HG03095 (cell line): ENCODE data around the gene KCNA2.

Source experiments
- ATAC-seq: cut with Tn5 transposase; IDR thresholded peaks from one replicate; pipeline ENCODE4 v1.9.1; 2021; ENCODE audit warnings: moderate library complexity; ENCODE audit not compliant: unreplicated experiment

Gene KCNA2

DNA sequence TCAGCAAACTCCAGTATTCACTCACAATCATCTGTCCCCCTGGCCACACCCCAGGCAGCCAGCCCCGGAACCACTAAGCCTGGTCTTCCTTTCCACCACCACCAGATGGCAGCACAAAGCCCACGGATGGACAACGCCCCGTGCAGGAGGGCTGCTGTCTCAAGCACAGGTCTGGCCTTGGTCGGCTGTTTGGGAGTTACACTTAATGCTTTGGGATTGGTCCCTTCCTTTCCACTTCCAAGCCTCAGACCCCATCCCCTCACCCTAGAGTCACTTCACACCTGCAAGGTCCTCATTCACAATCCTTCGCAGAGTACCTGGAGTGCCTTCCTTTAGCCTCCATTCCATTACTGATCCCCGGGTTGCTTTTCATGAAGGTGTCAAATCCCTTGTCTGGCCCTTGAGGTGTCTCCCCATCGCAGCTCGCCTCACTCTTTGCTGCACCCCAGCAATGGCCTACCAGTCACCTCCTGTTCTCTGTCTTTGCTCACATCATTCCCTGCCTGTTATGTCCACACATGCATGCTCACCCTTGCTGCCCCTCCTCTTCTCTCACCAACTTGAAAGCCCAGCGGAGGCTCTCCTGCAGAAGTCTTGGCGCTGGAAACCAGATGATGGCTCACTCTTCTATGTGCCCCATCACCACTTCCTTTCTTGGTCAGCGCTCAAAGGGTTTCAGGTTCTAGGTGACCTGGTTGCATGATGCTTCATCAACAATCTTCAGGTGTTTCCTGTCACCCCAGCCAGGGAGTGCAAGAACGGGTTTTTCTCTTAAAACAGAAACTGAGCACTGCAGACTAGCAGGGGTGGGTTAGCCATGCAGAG lies 24.9 kb upstream of the KCNA2 start:
- peak; percentile 52 for ATAC-seq

DNA sequence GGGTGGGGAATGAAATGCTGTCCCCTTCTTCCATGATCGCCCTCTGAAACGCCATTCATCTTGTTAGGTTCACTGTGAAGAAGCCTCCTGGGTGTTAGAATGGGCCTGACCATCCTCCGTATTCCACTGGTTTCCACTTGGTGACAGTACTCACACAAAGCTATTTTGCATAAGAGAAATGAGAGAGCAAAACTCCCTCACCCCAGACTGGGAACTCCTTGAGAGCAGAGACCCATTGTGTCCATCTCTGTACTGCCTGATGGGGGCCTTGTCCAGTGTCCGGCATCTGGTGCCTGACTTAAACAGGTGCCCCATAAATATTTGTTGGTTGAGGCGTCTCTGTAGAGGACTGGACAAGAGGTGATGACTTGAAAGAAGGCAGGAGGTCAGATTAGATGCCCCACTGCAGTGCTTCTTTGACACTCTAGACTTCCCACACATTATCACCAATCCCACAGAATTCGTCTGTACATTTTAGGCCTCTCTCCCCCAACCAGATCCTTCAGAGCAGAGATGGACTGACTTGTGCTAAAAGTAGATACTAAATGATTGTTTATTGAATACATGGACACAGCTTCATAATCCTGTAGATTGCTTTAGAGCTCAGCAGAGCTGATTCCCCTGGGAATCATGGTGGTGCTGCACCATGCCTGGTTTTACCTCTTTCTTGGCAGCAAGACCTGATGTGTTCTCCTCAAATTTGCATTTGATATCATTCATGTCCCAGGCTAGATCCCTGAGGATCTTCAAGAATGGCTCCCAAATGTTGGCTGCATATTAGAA lies 22.4 kb upstream of the KCNA2 start:
- no peak for ATAC-seq

DNA sequence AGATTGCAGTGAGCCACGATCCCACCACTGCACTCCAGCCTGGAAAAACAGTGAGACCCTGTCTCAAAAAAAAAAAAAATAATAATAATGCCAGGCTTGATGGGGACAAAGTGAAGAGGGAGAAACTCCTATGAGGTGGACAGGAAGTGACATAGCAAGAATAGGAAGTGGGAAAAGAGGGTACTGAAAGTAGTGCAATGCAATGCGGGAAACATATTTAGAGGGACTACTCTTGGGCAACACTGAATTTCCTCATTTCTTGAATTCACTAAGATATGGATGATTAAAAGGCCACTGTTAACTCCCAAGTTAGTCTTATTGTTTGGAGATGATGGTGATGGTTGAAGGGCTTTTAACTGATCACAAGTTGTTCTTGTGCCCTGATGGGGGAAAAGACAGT lies 21.6 kb upstream of the KCNA2 start:
- ATAC-seq, result no peak

DNA sequence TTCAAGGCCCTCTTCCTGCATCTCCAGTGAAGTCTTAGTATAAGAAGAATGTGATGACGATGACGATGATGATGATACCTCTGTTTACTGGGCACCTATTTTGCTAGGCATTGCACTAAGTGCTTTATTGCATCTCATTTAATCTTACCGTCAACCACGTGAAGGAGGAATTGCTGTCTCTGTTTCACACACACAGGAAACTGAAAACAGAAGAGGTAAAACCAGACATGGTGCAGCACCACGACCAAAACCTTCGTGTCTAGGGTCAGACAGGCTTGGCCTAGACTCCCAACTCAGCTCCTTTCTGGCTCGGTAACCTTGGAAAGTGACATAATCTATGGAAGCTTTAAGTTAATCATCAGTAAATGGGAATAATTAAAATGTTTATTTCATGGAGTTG lies 20.7 kb upstream of the KCNA2 start:
- ATAC-seq, result no peak

DNA sequence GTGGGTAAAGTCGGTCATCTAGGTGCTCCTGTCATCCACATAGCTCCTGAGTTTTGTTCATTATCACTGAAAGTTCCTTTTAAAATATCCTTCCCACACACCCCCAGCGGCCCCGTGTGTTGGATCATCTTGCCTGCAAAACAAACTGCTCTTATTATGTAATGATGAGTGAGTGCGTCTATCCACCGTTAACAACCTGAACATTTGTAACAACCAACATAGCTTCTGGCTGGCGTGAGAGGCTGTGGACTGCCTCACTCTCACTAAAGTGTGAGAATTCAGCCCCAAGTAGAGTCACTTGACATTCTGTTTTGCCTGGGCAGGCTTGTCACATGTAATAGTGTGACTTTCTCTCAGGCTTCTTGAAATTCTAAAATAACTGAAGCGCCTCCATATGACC lies 14.5 kb upstream of the KCNA2 start:
- no peak for ATAC-seq

DNA sequence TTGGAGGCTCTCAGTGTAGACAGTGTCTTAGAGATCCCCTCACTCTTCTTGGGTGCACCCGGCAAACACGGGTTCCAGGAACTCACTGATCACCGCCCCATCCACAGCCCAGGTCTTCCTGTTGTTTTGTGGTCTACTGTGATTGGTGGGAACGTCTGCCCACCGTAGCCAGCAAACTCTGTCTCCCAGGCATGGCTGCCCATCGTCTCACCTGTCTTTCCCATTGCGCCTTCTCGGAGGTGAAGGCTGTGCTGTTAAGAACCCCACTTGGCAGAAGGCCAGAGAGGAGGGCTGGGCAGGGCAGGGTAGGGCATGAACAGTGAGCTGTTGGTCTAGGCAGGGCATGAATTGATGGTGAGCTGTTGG lies 14.1 kb upstream of the KCNA2 start:
- no peak for ATAC-seq

DNA sequence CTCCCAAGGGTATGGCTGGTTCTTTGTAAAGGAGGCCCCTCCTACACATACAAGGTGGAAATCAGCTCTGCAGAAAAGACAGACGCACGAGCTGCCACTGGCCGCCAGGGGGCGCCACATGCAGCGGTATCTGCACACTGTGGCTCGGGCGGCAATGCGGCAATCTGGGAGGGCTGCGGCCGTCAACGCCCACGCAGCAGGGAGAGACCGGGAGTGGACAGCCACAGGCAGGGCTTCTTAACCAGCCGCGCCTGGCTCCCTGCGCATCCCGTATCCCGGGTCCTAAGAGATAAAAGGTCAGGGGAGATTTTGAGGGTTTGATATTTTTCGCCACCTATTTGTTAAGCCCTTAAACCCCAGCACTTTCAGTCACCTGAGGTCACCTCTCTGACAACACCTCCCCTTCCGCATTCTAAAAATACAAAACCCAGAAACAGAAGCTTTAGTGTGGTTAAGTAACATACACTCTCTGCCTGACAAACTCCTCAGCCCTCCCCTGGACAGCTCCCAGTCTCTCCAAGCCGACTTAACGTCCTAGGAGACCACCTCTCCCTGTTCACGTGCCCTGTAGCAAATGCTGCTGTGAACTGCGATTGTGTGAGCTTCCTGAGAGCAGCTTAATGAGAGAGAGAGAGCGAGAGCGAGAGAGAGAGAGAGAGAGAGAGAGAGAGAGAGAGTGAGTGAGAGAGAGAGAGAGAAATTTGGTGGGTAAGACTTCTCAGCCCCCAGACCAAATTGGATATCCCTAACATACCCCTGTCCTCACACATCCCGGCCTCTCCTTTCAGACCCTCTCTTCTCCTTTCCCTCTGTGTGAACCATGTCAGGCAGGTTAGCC lies 13.5 kb upstream of the KCNA2 start:
- peak; percentile 81 for ATAC-seq

DNA sequence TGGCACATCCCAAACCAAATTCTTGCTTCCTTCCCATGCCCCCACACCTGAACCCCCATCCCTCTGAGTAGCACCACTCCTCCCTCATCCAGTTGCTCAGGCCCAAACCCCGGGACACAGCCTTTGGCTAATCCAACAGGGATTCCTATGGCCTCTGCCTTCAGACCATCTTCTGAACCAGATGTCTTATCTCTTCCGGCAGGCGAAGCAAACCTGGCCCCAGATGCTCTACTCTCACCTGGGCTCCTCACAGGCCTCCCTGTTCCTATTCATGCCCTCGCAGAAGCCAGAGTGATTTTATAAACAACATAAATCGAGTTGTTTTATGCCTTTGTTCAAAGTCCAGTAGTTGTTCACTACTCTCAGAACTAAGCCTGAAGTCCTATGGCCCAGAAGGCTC lies 12.5 kb upstream of the KCNA2 start:
- ATAC-seq, result no peak

DNA sequence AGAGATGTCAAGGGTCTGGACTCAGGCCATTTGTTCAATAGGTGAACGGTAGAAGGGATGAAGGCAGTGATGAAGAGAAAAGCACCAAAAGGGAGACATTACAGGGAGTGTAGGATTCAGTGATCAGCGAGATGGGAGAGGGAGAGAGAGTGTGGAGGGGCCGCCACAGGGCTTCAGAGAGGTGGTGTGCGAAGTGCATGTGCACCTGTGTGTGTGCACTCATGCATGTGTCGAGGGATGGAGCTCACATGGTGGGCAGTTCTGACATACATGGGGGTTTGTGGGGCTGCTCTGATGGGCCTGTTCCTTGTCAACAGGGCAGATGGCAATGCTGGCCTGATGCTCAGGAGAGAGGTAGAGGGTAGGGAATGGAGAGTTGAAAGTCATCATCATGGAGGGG lies 11.4 kb upstream of the KCNA2 start:
- ATAC-seq, result no peak

DNA sequence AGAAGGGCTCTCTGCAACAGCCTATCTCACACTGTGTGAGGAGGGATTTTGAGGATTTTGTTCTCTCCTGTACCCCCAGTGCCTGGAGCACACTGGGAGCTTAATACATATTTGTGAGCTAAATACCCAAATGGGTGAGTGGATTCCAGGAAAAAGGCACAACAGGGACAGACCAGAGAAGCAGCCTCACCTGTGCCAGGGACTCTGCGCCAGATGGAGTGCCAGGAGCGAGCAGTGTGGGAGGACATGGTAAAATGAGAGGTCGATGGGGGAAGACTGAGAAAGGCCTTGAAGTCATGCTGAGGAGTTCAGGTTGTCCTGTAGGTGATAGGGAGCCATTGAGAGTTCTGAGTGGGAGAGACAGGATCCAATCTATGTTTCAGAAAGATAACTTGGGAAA lies 11.0 kb upstream of the KCNA2 start:
- no peak for ATAC-seq

DNA sequence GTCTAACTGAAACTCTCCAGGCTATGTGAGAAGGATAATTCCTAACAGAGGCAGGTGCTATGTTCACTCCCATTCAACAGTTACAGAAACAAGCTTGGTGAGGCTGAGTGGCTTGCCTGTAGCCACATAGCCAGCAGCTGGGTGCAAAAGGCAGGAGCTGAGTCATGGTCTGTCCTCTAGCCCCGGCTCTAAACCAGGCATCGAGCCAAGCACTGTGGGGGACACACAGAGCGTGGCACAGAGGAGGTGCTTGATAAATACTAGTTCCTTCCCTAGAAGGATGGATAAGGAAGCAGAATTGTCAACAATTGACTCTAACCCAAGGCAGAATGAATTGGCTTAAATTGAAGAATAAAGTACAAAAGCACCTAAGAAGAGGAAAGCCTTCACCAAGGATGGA lies 10.4 kb upstream of the KCNA2 start:
- ATAC-seq, result no peak

DNA sequence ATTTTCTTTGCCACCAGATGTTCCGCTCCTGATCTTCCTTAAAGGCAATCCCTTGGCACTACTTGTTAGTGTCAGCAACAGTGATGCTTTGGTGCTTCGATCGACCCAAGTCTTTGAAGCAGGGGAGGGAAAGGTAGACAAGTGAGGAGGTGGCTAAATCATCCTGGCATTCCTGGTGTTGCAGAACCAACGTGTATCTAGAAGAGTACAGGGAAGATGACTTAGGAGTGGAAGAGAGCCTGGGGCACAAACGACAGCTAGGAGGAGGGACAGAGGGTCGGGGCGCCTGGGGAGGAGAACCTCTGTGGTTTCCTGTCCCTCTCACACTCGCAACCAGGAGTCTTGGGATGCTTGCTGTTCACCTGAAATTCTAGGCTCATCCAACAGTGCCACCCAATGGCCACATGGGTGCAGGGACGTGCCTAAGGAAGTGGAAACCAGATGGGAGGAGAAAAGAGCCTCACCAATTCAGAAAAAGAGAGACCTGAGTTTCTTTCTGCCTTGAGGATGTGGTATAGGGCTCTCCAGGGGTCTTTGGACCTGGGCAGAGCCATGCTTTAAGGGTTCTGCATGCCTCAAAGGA lies 9.5 kb upstream of the KCNA2 start:
- no peak for ATAC-seq

DNA sequence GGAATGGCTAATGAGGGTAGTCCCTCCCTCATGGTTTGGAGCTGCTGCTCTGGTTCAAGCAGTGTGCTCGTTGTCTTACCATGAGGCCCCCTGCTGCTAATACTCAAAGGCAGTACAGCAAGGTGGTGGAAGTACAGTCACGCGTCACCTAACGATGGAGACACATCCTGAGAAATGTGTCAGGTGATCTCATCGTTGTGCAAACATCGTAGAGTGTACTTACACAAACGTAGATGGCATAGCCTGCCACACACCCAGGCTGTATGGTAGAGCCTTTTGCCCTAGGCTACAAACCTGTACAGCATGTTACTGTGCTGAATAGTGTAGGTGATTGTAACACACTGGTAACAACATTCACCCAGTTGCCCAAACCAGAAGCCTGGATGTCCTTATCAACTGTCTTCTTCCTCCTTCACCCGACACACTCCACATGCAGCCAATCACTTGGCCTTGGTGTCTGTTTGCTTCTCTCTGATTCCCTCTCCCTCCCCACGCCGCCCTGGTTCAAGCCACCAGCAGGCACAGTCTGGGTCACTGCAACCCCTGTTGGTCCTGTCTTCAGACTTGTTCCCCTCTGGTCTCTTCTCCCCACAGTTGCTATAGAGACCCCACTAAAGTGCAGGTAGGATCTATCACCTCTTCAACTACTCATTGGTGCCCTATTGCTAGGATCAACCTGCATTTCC lies 6.0 kb upstream of the KCNA2 start:
- no peak for ATAC-seq

DNA sequence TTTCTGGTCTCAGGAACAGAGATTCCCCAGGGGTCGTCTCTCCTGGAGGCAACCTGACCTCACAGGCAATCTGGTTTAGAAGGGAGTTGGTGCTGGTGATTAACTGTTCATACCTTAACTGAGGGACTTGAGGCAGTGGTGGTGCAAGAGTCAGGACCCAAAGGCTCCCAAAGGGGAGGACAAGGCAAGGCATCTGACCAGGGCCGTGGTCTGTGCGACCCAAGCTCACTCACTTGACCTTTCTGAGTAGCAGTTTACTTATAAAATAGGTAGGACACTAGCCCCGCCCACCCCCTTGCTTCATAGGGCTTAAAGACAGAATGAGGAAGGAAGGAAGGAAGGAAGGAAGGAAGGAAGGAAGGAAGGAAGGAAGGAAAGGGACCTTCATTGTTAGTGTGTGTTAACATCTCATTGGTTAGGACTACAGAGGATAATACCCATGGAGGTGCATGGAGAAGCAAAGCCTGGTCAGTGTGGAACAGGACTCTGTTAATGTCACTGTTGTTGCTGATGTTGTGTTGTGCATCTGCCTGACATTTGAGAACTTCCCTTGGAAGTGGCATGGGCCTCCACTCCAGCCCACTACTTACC lies 4.6 kb upstream of the KCNA2 start:
- no peak for ATAC-seq

DNA sequence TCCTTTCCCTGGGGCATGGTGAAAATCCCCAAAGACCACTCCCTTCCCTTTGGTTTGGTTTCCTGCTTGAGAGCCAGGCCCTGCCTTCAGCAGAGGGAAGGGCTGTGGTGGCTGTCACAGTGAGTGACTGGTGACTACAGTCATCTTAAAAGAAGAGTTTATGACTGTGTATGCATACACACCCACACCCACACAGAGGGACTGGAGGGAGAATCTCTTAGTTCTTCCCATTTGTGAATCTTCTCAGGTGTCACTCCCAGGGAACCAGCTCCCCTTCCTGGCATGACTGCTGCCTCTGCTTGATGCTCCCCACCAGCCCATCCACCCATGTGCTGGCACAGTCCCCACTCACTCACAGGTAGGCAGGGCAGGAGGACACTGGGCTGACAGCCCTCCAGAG lies 3.9 kb upstream of the KCNA2 start:
- no peak for ATAC-seq

DNA sequence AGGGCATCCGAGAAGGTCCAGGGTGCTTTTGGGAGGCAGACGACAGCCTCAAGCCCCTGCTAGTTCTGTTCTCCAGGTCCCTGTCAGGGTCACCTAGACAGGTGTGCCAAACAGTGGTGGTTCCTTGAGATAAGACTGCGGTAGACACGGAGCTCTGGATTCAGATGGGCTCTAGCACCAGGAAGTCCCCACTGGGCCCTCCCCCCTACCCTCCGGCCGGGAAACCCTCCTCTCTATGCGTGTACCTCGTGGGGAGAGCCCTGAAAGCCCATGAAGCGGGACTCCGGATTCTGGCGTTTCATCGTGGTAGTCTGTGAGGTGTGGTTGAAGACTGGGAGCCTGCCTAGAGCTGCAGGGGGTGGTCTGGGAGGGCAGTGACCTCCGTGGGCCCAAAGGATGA lies 2.1 kb upstream of the KCNA2 start:
- no peak for ATAC-seq

DNA sequence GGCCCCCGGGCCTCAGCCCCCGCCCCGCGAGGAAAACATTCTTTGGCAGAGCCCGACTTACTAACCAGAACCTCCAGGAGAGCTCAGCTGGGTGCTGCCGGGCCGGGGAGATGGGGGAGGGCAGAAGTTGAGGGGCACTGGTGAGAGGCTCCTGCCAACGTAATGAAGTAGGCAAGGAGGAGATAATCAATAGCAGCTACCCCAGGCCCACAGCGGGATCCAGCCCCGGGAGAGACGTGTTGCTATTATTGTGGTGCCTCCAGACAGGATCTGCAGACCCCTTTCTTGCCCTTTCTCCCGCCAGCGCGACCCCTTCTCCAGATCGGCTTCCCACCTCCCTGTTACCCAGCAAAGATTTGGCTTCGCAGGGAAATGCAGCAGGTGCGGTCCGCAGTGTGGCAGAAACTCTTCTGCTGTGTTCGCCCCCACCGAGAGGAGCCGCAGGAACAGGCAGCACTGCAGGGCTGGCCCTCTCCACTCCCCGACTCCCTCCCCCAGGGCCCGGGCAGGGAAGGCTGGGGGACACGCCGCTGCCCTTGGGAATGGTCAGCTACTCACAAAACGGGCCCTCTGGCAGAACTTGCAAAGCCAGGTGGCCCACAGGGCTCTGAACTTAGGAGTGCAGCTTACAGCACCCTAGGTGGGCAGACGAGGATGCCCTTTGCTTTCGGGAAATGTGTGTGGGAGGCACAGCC lies 1.5 kb upstream of the KCNA2 start:
- ATAC-seq, result no peak

DNA sequence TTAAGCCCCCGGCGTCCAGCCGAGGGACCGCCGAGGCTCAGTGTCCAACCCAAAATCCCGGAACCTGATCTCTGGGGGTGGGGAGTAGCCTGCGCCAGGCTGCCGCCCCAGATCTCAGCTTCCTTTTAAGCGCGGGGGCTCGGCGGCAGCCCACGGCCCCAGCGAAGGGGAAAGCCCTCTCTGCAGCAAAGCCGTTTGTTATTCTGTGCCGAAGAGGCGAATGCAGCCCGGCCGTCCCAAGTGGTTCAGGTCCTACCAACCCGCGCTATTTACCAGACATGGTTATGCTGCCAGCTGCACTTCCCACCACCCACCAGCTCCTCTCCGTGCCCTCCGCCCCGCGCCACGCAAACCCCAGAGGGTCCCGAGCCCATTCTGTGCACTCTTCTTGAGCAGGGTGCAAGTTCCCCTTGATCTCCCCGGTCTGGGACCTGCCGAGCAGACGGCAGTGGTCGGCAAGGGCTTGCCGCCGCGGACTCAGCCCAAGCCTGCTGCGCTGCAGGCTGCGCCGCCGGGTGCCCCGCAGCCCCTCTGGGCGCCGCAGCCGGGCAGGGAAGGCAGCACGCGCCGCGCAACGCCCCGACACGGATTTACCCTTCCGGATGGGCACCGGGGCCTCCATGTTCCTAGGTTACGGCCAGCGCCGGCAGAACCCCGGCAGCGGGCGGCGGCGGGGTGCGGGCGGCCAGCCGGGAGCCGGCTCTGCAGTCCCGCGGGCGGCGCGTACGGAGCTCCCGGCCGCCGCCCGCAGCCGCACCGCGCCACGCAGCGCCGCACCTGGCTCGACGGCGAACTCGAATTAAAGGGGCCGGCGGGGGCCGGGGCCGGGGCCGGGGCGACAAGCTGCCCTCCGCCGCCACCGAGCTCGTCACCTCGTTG lies 738 bp upstream of the KCNA2 start:
- ATAC-seq, result no peak

DNA sequence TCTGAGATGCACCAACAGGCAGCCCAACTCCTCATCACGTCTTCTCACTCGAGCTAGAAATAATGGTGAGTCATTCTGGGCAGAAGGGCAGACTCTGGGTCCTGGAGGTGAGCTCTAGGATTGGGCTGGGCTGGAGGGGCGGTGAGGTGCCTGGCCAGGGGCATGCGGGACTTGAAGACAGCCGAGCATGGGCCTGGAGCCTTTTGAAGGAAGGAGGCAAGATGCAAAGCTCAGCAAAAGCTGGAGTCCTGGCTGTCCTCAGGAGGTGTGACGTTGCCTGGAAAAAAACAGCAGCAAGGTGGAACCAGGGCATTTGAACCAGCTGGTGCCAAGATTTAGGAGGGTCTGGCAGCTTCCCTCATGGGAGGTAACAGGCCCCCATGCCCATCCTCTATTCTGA lies 712 bp downstream of the KCNA2 start:
- no peak for ATAC-seq
